Iris pigment epithelial cell (primary cell): Measurements from ENCODE around the gene SPATA3.

Experiments
- DNase-seq: peaks from one replicate; pipeline ENCODE4 v3.0.0-alpha.2; 2011; ENCODE audit warnings: low read depth

The SPATA3 gene

GRCh38 chr2:230968921-230969658 is 26.8 kb upstream of the SPATA3 start:
- DNase-seq = no peak

- no peak for DNase-seq
These were observed 26.3 kb upstream of the SPATA3 start for GRCh38 chr2:230969659-230970015.

- no peak for DNase-seq
These were observed 23.9 kb upstream of the SPATA3 start for GRCh38 chr2:230972046-230972445.

- peak; percentile 91 for DNase-seq
These were observed 21.6 kb upstream of the SPATA3 start for GRCh38 chr2:230974096-230974913.

GRCh38 chr2:230975927-230976326 is 20.0 kb upstream of the SPATA3 start:
- DNase-seq = no peak

GRCh38 chr2:230976671-230977171 is 19.2 kb upstream of the SPATA3 start:
- DNase-seq = no peak

GRCh38 chr2:230980468-230980867 is 15.5 kb upstream of the SPATA3 start:
- no peak for DNase-seq

- DNase-seq = no peak
These were observed 14.2 kb upstream of the SPATA3 start for GRCh38 chr2:230981704-230982103.

GRCh38 chr2:230982126-230982525 is 13.8 kb upstream of the SPATA3 start:
- DNase-seq = no peak

- no peak for DNase-seq
These were observed 13.4 kb upstream of the SPATA3 start for GRCh38 chr2:230982528-230982927.

GRCh38 chr2:230983566-230983965 is 12.4 kb upstream of the SPATA3 start:
- no peak for DNase-seq

GRCh38 chr2:230984393-230985220 is 11.3 kb upstream of the SPATA3 start:
- no peak for DNase-seq

GRCh38 chr2:230985519-230986231 is 10.2 kb upstream of the SPATA3 start:
- no peak for DNase-seq

- no peak for DNase-seq
These were observed 9.3 kb upstream of the SPATA3 start for GRCh38 chr2:230986520-230987136.

- DNase-seq = peak; percentile 50
These were observed 8.5 kb upstream of the SPATA3 start for GRCh38 chr2:230987137-230988020.

GRCh38 chr2:230989731-230990130 is 6.2 kb upstream of the SPATA3 start:
- DNase-seq = no peak

GRCh38 chr2:230990131-230990898 is 5.6 kb upstream of the SPATA3 start:
- no peak for DNase-seq

GRCh38 chr2:230990899-230991150 is 5.1 kb upstream of the SPATA3 start:
- no peak for DNase-seq

GRCh38 chr2:230991598-230991997 is 4.3 kb upstream of the SPATA3 start:
- no peak for DNase-seq

GRCh38 chr2:230996661-230997060 is 740 bp downstream of the SPATA3 start:
- no peak for DNase-seq
